ENCODE data around the gene EIF4E3. TPM values are rescaled to one million over a fixed set of nuclear protein-coding genes. Genes with fewer than 3 reads are reported as not detected.

EIF4E3 gene
- total RNA-seq, 1 experiment from 2014 or later, result 1.6 TPM

DNA sequence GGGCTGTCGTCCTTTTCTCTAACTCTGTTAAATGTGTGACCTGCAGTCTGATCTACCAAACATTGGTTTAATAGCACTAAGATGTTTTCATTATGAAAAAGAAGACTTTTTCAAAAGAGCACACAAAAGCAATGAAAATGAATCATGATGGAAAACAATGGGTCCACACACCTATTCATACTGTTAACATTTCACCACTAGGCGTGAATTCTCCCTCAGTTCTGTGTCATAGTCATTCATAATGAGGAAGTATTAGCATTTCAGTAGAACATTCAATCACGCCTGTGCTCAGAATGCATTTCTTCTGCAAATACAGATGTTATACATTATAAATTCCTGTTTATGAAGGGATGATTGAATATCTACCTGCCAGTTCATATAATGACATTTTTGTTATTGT is 35.9 kb downstream of the EIF4E3 start:
- DNase-seq (ENCODE audit: low read depth), result no peak

DNA sequence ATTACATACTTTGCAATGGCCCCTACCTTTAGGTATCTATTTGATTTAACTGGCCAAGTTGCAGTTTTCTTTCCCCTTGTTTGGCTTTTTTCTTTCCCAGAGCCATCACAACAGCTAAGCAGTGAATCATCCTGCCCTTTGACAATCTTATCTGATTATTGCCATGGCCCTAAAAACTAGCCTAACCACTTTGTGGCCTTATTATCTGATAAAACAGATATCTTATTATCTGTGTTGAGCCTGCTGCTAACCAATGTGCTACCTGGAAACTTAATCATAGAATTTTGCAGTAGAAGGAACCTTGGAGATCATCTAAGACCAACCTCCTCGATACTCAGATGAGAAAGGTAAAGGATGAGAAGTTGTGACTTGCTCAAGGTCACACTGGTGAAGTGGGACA is 37.1 kb downstream of the EIF4E3 start:
- peak; percentile 54 for DNase-seq (ENCODE audit: low read depth)

DNA sequence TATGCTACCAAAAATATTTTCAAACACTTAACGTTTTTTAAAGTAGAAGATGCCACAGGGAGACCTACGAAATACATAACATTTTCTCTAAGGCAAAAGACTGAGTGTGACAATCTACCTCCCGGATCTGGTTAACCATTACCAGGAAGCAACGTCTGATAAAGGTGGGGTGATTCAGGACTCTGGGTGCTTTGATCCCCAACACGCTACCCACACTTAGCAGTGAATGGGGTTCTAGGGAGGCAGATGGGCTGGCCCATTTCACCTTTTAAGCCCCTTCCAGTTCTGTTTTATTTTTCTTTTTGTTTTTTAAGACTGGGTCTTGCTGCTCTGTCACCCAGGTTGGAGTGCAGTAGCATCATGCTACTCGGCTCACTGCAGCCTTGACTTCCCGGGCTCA is 39.5 kb downstream of the EIF4E3 start:
- DNase-seq (ENCODE audit: low read depth), result no peak

DNA sequence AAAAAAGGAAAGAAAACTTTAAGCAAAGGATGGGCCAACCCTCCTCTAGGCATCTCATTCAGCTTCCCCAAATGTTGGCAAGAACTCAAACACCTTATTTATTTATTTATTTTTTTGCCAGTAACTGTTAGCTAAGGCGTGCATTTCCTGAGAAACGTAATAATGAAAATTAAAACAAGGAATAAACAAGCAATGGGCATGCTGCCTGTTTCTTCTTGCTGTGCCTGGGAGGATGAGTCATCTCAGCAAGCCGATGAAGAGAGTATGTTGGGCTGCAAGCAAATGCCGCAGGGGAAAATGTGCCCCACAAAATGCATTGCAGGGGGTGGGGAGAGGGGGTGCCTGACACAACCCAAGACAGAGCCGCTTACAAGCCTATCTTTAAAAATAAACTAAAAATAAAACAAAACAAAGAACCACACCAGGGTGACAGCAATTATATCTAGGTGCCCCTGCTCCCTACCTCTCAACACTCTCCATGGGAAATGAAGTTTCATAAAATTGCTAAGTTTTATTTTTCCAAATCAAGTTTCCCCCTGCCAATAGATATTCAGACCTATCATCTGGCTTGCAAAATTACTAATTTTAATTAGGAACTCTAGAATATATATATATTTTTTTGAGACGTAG is 40.3 kb downstream of the EIF4E3 start:
- peak; percentile 91 for DNase-seq (ENCODE audit: low read depth)

DNA sequence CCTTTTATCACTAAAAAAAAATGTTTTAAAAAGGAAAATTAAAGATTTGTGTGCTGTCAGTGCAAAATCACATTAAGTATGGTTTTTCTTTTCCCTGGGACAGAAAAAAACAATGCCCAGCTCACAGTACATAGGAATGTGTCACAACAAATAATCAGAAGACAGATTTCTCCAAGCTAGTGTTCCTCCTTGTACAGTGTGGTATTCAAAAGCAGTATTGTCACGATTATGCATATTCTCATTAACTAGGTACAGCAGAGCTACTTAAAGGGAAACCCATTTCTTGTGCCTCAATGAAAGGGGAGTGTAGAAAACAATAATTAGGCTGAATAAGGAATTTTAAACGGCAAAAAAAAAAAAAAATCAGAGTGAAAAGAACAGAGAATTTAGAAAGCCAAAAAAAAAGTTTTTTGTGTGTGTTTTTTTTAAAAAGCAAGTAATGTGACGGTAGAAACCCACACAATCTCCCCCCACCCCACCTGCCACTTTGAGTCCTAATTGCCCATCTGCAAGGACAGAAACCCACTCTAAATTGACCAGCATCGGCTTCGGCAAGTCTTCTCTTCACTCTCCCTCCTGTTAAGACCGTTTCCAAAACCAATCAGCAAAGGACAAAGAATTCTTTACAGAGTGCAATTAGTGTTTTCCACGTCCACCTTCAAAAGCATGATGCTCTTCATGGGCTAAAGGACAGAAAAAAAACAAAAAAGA is 41.0 kb downstream of the EIF4E3 start:
- no peak for DNase-seq (ENCODE audit: low read depth)

DNA sequence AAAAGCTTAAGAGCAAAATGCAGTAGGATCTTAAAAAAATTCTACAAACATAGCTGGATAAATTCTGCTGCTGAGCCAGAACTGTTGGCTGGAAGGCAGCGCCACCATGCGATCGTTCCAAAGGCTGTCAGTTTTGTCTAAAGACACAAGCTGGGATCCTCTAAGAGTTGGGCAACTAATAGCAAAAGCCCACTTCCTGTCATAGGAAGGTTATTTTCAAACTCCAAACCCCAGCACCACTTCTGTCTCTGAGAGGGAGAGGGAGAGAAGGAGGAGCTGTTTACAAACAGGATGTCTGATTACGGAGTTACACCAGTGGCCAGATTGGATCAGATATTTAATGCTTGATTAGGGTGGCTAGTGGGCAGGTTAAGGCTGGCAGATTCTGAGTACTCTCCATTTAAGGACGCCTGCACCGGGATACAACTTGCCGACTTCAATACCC is 44.0 kb downstream of the EIF4E3 start:
- peak; percentile 82 for DNase-seq (ENCODE audit: low read depth)

DNA sequence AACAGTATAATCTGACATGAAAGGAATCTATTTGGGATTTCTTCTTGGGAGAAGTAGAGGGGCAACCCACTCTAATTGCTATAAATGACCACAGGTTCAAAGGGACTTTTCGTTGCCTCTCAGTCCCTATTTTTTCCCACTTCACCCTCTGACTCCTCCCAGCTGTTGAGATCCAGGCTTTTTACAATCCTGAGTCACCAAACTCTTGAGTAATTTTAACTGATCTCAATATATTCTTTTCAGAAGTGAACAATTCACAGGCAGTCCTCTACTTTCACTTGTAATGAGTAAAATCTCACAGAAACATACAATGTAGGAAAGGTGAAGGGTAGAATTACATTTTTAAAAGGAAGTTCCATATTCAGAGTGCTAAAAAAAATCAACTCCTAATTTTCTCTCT is 44.6 kb downstream of the EIF4E3 start:
- peak; percentile 67 for DNase-seq (ENCODE audit: low read depth)

DNA sequence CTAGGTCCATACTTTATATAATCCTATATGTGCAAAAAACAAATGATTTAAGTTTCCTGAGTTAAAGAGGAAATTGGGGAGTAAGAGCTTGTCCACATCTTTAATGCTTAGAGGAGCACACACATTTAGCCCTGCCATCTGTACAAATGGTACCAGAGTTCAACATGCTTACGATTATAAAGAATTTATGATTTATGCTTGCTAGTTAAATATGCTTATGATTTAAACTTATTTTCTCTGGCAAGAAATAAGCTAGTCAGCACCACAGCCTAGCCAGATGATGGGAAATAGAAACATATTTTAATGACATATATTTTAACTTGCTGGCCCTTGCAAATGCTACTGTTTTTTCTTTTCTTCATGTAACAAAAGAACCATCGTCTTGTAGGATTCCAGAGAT is 48.3 kb downstream of the EIF4E3 start:
- DNase-seq (ENCODE audit: low read depth), result no peak

DNA sequence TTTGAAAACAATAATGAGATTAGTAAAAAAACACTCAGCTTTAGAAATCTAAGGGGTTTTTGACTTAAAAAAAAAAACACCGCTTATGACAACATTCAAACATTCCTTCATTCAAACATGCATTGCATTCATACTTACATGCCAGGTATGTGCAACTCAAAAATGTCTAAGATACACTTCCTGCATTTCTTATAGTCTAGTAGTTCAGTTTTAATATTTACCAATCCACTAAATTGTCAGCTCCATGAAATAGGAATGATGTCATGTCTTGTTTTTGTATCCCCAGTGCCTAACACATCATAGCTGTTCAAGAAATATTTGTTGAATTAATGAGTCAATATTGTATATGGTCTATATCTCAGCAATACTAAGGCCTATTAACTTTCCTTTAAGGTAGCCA is 51.7 kb downstream of the EIF4E3 start:
- no peak for DNase-seq (ENCODE audit: low read depth)

DNA sequence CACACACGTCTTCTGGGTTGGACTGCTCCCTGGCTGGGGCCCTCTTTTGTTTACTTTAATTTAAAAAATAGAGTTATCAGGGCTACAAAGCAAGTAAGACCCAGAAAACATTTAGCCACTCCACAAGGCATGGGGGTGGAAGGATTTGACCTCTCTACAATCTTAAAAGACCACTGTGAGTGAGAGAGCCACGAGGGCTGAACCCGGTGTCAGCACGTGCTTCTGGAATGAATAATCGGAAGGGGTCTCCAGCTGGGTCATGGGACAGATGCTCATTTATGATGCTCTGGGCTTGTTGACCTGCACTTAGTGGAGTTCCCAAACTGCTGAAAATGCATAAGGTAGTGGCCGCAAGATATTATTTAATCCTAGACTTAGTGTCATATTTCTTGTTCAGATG is 52.4 kb downstream of the EIF4E3 start:
- no peak for DNase-seq (ENCODE audit: low read depth)

DNA sequence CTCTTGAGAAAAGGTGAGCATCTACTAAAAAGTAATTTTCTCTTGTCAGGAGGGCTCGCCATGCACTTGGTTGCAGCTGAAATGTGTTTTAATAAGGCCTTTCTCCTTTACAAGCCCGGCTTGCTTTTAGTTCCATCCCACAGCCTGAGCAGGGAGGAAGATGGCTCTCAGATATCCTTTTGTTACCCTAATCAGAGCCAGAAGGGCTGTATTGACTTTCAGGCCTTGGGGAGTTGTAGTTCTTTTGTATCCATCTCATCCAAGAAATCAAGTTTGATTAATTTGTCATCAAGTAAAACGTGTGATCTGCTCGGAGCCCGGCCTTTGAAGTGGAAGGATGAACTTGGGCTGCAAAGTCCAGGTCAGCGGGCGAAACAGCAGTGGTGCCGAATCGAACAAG is 52.9 kb downstream of the EIF4E3 start:
- no peak for DNase-seq (ENCODE audit: low read depth)

DNA sequence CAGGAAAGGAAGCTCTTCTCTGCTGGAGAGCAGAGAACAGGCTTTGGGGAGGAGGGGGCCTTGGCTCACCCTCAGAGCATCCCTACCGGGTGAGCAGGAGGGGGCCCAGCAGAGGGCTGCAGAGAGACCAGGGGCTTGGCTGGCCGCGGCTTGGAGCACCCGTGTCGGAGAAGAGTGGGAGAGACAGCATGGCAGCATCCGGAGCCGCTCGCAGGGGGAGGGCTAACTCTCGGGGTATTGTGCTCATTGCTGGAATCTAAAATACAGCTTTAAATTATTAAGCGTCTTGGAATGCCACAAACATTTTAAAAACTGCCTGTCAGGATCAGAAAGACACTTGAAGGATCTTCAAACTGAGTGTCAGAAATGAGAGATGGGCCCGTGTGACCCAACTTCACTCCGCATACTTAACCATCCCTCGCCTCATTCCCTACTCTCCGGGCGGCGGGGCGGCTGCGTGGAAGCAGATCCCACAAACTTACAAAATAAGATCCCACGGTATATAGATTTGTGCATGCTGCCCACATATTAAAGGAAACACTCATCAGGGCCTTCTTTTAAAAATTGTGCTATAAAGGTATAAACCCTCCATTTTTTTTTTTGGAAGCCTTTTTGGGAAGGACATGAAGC is 53.9 kb downstream of the EIF4E3 start:
- DNase-seq (ENCODE audit: low read depth), result no peak

DNA sequence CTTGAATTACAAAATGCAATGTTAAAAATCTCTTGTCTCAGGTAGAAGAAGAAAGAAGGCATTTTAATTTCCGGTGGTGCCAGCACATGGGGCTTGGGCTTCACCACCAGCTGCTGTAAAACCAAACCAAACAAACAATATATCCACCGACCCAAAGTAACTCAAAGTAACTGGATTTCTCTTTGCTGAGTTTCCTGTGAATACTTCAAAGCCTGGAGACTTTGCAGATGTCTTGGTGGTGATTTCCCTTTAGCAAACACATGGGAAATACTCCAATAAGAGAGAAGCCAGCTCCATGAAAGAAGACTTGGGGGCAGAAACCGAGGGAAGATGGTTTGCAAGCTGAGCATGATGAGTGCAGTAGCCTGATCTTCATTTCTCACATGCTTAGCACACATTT is 62.6 kb downstream of the EIF4E3 start:
- DNase-seq (ENCODE audit: low read depth), result no peak

DNA sequence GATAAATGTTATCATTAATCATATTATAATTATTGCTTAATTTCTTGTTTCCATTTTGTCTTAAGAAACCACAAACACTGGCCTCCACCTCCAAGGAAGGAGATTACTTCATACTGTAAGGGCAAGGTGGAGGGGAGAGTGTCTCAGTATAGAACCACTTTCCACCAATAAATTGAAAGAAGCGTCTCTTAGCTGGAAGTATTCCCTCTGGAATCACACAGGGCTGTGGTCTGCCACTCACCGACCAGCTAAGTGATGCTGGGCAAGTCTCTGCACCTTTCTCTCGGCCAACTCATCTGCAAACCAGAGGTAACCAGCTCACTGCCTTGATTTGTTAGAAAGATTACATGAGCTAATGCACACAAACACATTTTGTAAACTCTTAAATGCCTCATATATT is 63.1 kb downstream of the EIF4E3 start:
- no peak for DNase-seq (ENCODE audit: low read depth)

DNA sequence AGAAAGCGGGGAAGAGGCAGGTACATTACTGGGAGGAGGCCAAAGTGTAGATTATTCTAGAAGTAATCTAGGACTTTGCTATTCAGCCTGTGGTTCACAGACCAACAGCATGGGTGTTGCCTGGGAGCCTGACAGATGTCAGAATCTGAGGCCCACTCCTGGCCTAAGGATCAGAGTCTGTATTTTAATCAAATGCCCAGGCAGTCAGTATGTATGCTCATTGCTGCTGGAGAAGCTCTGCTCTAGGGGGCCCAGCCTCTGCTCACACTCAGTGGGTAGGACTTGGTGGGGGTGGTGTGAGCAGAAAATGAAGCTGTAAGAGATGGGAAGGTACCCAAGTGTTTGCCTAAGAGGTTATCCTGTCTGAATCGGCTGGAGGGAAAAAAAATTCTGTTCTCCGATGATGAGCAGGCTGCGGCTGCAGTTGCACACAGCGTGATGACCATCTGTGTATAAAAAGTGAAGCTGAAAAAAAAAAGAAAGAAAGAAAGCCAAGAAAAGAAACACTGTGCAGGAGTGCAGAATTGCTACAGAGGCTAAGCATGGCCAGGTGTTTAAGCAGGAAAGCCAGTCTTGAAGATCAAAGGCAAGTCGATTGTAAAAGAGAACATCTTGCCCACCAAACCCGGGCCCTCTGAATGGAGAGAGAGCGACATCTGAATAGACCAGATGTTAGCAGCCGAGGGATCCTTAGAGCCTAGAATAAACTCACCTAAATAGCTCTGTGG is 65.2 kb downstream of the EIF4E3 start:
- peak; percentile 9 for DNase-seq (ENCODE audit: low read depth)

DNA sequence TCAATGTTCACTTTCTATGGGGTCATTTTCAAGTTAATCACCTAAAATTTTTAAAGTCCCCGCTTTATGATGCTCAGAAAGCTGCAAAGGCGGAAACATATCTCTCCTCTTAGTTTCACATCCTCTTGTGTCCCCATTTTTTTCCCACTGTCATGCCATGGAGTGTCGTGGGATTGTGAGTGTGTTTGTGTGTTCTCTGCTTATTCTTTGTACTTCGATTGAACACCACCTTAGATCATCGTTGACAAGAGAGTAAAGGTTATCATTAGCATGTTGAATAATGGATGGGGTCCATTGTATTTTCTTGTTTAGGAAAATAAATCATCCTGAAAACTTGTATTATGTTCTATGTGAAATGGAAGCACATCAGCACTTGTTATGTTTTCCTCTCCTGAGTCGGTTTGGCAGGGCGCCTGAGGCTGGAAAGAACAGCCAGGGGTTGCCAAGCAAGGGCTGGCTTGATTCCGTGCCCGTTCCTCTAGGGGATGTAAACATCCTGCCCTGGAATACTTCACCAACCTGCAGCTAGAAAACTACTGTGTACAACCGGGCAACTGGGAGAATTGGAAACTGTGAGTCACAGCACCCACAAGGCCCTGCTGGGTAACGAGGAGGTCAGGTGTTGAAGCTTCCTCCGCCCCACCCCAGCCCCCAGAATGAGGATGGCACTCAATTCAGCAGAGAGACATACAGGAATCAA is 67.2 kb downstream of the EIF4E3 start:
- peak; percentile 88 for DNase-seq (ENCODE audit: low read depth)

DNA sequence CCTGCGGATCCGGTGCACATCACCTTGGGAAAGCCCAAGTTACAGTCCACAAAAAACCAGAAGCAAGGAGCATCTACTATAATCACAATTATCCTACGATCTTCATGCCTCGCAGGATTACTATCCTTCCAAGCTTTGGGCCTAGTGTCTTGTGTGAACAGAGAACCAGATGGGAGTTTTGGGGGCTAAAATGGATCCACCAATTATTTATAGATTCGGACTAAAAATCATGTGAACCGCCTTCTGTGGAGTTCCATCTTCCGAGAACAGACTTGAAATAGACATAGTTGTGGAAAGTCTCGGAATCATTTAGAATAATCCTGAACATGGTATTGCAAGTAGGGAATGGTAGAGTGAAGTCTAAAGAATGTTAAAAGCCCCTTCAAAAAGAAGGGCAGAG is 70.1 kb downstream of the EIF4E3 start:
- DNase-seq (ENCODE audit: low read depth), result no peak

DNA sequence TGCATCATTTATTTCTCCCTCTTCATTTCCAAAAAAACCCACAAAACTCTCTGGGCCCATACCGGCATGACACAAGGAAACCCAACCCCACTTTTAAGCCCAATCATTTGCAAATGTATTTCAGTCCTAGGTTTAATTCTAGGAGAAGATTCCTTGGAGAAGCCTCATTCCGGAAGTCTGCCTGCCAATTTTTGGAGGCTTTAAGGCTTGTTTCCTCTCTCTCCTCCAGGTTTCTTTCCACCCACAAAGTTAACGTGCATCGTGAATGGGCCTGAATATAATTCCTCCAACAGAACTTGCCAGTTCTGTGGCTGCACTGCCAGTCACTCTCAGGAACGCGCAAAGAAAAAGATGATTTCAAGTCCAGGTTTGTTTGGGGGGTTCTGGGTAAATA is 71.8 kb downstream of the EIF4E3 start:
- DNase-seq (ENCODE audit: low read depth), result no peak

DNA sequence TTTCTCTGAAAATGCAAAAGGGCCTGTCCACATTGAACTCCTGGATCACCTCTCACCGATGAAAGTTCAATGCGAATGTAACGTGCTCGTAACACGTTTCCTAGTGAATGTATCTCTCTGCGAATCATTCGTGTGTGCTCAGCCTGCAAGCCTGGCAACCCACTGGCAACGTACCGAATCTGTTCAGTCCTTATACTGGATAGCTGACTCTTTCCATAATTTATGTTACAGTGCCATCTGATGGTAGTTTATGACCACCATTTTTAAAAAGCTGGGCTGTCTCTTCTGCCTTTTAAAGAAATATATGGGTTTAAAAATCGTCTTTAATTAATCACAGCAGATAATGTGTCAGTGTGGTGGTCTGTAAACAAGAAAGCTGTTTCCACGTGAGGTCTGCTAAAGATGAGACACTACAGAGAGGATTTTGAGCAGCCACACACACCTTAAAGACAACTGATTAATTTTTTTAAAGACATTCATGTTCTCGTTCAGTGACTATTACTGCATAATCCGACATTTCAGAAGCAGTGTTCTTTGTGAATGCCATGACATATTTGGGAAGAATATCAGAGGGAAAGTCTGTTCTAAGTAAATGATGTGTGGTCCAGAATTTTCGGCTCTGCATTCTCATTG is 72.3 kb downstream of the EIF4E3 start:
- peak; percentile 70 for DNase-seq (ENCODE audit: low read depth)

DNA sequence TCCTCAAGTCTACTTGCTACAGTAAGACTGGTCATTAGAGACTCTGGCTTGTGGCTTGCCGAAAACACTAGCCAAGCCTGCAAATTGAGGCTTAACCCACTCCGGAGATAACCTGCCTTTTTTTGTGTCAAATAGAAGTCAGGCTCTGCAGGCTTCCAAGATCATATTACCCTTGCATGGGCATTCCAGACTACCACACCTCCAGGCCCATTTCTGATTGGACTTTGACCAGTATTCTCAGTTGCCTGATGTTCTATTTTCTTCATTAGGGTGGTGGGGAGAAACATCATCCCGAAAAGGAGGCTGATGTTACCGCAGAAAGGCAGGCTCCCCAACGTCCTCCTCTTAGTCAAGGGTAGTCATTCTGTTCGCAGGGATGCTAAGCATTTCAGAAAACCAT is 73.6 kb downstream of the EIF4E3 start:
- no peak for DNase-seq (ENCODE audit: low read depth)

DNA sequence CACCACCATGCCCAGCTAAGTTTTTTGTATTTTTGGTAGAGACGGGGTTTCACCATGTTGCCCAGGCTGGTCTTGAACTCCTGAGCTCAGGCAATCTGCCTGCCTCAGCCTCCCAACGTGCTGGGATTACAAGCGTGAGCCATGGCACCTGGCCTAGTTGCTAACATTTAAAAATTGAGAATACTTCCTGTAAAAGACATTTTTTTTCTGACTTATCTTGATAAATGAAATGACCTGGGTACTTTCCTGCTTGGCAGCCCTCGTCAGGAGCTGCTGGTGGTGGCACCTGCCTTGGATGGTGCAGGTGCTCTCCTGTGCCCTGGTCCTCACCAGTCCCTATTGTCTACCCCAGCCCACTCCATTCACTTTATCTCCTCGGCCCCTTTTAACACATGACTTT is 74.8 kb downstream of the EIF4E3 start:
- DNase-seq (ENCODE audit: low read depth), result no peak

DNA sequence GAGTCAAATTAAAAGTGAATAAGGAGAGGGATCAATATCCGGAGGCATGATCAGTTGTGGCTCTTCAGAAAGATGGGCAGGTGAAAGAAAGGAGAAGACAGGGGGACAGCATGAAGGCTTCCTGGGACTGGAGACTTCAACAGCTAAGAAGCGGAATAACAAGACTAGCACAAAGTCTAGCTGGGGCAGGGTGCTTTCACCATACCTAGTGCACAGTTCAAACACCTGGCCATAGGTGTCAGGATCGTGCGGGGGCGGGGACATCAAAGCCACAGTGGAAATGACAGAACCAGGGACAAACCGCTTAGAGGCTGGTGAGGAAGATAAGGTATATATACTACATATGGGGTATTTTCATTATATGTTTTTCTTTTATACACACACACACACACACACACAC is 75.4 kb downstream of the EIF4E3 start:
- DNase-seq (ENCODE audit: low read depth), result no peak

All from RPMI7951 (cell line).